HCEC 1CT (cell line): Measurements from ENCODE around the gene LSM10.
A peak's percentile ranks its signal among the peaks of the same experiment; 100 is the strongest.

Experiments
- DNase-seq: peaks from one replicate; pipeline ENCODE4 v3.0.0-alpha.2; 2017

LSM10 gene

DNA sequence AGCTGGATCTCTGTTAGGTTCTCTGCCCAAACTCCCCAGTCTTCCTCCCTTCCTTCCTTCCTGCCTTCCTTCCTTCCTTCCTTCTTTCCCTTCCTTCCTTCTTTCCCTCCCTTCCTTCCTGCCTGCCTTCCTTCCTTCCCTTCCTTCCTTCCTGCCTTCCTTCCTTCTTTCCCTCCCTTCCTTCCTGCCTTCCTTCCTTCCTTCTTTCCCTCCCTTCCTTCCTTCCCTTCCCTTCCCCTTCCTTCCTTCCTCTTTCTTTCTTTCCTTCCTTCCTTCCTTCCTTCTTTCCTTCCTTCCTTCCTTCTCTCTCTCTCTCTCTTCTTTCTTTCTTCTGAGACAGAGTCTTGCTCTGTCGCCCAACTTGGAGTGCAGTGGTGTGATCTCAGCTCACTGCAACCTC, 8.7 kb upstream of the LSM10 start:
- no peak for DNase-seq

DNA sequence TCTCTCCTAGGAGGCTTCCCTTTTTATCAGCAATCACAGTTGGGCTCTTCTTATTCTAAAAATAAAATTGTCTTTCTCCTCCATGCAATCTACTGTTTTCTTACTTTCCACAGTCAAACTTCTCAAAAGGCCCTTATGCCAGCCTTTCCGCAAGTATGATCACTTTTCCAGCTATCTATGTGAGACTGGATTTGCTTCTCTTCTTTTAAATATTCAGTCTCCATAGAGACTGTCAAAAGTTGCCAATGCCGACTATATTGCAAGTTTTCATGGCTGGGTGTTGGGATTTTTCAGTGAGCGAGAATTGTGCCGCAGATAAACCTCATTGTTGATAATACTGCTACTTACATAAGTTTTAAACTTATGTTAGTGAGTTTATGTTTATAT, 4.8 kb upstream of the LSM10 start:
- no peak for DNase-seq

DNA sequence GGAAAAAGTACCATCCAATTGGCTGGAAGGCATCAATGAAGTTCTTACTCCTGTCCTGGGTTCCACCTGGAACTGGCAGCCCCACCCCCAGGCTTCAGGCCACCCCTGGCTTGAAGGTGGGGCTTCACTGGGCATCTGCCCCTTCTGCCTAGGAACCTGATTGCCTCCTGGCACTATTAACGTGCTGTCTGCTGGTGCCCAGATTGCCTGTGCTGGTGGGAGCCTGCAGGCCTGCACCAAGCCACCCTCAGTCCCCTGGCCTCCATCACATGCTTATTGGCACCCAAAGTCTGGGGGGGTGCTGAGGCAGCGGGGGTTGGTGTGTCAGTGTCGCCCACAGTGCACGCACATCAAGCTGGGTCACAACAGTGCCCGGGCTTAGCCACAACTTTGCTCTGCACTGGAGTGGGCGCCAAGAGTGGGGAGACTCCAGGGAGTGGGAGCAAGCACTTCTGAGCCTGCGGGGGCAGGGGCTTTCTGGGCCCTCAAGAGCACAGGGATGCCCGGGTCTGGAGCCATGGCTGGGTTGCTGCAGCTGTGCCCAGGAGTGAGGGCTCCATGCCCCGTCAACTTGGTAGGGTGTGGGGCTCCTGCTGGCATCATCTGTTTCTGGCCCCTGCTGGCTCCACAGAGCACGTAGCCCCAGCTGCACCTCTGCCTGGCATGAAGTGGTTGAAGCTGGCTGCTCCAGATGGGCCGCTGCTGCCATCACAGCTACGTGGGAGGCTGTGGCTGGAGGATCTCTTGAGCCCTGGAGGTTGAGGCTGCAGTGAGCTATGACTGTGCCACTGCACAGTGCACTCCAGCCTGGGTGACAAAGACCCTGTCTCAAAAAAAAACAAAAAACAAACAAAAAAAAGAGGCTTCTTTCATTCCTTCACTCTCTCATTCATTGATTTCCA, 4.1 kb upstream of the LSM10 start:
- no peak for DNase-seq

DNA sequence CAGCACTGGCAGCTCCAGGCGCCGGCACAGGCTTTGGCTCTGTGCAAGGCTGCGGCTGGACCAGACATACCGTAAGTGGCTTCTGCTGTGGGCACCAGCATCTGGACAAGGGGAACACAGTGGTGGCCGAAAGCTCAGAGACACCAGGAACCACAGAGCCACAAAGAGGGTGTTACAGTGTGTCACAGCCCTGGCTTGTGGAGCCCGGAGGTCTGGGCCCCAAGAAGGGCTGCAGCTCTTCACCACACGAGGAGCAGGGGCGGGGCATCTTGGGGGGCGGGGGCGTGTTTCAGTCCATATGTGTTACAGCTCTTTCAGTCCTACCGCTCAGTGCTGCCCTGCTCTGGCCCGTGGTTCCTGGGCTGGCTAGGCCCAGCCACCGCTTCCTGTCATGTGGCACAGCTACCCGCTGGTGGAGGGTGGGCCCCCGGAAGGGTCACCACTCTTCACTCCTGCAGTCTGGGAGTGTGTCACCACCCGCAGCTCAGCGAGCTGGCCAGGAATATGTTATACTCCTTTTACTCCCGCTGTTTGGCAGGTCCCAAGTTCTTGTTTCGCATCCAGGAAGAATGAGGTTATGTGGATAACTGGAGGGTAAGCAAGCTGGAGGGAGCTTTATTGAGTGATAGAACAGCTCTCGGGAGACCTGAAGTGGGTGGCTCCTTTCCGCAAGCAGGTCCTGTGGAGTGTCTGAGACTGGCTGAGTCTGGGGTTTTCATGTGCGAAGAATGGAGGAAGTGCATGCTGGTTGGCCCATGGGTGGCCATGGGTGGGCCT, 3.3 kb upstream of the LSM10 start:
- DNase-seq, result no peak

DNA sequence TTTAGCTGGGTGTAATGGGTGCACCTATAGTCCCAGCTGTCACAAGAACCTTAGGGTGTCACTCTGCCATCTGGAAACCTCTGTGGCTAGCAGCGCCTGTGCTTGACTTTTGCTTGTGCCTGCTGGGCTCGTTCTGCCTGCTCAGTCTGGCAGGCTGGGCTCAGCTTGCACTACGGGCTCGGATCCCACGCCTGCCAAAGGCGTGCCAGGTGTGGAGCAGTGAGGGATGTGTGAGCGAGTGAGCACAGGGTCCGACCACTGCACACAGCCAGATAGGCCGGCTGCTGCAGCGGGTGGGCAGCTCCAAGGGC, 2.8 kb upstream of the LSM10 start:
- DNase-seq, result no peak

DNA sequence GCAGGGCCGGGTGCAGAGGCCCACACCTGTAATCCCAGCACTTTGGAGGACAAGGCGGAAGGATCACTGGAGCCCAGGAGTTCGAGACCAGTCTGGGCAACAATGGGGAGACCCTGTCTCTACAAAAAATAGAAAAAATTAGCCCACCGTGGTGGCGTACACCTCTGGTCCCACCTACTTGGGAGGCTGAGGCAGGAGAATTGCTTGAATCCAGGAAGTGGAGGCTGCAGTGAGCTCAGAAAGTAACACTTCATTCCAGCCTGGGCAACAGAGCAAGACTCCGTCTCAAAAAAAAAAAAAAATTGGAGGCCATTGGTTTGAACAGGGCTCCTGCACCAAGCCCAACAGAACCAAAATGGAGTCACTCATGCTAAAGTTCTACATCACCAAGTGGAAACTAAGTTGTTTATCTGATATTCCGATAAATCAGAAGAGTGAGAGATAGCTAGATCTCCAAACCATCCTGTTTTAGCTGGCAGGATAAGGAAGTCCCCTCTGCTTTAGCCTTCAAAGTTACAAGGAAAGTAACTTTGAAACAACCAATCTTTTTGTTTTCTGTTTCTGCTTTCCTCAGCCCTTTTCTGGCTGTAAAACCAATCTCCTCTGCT, 766 bp upstream of the LSM10 start:
- no peak for DNase-seq

DNA sequence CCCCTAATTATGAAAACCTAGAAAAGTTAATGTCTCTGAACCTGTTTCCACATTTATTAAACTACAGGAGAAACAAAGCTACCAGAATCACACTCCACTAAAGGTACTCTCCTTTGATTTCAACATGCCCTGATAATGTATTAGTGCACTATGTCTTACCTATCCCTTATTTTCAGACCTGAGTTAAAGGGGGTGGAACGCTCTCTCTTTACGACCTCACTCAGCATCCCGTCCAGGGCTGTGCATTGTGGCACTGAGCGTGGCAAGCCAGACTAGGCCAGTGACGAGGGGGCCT, 678 bp downstream of the LSM10 start:
- DNase-seq, result no peak

DNA sequence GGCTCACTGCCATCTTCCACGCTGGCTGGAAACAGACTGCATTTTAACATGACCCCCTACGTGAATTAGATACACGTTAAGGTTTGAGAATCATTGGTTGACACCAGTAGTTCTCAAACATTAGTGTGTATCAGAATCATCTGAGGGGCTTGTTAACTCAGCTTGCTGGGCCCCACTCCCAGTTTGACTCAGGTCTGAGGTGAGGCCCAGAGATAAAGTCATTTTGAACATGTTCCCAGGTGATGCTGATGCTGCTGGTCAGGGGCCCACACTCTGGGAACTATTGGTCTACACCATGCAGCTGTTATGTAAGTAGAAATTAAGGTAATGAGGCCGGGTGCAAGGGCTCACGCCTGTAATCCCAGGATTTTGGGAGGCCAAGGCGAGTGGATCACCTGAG, 1.3 kb downstream of the LSM10 start:
- no peak for DNase-seq

DNA sequence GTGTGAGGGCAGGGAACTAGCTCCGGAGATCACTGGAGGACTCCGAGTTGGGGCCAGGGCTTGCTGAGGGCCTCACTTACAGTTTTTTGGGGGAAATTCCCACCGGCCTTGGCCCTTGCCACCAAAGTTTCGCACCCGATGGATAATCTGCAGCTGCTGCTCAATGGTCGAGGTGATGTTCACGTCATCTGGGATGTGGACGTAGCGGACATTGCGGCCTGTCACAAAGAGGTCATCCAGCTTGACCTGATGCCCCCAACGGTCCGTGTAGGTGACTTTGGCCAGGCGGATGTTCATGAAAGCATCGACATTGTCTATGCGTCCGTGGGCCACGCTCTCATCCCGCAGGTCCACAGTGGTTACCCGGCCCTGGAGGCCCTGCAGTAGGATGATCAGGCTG, 4.0 kb downstream of the LSM10 start:
- DNase-seq, result no peak

DNA sequence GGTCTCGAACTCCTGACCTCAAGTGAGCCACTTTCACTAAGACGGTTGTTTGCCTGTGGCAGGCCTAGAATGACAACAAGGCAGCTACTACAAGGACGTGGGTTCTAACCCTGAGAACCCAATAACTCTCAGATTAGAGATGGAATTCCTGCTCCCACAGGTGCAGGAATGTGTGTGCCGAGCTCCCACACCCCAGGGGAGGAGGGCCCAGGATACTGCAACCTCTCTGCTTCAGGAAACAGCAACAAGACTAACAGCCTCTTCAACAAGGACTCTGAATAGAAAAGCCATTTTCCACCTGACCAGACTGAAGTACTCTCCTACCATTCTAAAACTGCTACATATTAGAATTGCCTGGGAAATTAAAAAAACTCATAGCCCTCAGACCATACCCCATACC, 4.9 kb downstream of the LSM10 start:
- no peak for DNase-seq

DNA sequence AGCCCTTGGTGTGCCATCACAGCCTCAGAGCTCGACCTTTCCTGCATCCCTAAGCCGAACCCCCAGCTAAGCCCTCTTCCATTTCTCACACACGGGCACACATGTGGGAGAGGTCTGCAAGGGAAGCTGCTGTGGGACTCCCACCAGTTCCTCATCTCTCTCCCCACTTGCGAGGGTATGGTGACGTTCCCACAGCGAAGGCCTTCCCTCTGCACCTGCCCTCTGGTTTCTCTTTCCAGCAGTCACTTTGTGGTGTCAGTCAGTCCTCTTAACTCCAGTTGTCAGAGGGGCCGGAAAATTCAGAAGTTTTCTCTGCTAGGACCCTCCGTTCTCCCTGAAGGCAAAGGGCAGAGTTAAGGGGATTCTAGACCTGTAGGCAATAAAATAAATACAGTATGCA, 6.4 kb downstream of the LSM10 start:
- no peak for DNase-seq

DNA sequence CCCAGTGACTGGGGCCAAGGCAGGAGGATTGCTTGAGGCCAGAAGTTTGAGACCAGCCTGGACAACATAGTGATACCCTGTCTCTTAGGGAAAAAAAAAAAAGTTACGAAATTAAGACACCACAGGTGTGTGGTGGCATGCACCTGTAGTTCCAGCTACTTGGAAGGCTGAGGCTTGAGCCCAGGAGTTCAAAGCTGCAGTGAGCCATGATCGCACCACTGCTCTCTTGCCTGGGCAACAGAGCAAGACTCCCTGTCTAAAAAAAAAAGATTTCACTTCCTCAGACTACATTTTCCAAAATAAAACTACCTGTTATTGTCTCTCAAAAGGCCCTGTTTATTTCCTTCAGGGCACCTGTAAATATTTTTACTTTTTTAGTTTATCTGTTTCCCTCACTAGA, 7.3 kb downstream of the LSM10 start:
- no peak for DNase-seq

DNA sequence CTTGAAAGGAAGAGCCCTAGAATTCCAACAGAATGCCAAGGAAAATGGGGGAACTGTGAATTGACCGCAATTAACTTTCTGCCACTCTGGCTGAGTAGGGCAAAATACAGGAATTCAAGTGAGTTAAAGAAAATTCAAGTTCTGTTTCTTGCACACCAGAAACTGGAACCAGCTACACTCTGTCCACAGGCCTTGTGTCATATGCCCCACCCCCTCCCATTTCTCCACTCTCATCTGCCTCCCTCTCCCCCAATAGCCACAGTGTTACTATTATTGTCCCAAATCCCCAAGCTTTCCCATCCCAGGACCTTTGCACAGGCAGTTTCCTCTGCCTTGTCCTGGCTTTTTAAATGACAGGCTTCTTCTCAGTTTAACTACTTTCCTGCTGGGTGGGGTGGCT, 7.7 kb downstream of the LSM10 start:
- DNase-seq, result no peak

DNA sequence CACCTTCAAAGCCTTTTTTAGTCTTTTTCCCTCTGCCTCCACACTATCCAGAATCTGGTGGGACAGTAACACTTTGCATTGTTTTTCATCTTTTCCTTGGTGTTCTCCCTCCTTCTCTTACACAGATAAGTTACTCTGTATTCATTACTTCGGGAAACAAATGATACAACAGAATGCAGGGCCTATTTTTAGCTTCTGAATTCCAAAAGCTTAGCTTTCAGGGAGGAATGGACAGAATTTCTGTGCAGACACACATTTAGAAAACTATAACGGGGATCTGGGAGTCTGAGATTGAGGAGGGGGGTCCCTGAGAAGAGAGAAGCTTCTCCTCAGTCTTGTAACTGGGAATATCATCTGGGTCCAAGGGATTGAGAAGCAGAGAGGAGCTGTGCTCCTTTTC, 8.4 kb downstream of the LSM10 start:
- DNase-seq, result no peak

DNA sequence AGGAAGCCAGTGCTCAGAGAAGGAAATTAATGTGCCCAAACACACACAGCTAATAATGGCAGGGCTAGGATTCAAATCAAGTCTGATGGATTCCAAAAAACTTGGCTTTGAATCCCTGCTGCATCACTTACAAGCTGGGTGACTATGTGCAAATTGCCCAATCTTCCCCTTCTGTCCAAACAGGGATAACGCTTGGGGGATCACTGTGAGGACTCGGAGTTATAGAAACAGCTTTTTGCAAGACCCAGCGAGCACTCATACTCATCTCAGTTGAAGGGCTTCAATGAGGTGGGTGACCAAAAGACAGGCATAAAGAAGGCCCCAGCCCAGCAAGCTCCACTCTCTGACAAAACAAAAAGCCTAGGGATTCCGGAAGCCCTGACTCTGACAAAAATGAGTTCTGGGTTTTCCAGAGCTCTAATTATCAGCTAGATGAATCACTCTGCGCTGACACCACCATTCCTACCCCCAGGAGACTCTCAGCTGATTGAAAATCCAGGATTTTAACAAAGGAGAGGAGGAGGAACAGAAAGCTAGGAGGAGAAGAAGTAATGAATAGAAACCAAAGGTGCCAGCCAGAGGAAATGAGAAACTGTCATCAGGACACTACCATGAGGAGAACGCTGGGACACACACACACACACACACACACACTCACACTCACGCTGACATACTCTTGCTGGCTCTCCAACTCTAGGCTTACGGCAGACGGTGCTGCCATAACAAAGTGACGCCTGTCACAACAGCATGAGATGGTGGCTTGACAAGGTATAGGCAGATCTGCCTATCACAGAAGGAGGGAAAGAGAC, 10.4 kb downstream of the LSM10 start:
- peak; percentile 76 for DNase-seq

DNA sequence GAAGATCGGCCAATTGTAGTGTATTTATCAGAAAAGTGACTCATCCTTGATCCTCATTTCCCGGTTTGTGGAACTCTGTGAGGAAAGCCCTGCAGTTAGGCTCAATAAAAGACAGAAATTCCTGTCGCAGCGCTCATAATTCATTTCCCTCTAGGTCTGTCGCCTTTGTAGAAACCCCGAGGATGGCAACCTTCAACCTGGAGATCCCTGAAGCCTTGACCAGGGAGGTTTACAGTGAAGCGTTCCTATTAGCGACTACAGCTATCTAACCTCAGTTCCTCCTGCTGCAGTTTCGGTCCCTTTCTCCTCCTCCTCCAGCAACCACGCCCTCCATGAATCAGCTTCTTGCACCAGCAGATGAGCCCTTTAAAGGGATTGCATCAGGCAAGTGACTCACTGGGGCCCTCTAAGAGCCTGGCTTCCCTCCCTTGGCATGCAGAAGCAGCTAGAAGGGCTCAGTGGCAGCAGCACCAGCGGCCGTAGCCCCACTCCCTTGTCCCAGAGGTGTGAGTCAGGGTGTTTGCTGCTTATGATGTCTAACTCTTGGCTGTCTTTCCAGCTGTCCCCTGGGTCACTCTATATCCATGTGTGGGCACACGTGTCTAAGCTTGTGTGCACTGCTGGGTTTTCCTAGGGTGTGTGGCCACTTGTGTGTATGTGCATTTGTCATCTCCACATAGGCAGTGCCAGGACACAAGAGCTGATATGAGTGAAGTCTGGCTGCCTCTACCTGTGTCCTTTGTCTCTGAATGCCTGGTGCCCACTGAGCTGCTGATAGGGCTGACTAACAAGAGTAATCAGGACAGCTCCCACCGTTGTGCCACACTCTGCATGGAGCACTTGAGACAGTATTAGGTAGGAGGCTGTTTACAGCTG, 11.2 kb downstream of the LSM10 start:
- peak; percentile 100 for DNase-seq

DNA sequence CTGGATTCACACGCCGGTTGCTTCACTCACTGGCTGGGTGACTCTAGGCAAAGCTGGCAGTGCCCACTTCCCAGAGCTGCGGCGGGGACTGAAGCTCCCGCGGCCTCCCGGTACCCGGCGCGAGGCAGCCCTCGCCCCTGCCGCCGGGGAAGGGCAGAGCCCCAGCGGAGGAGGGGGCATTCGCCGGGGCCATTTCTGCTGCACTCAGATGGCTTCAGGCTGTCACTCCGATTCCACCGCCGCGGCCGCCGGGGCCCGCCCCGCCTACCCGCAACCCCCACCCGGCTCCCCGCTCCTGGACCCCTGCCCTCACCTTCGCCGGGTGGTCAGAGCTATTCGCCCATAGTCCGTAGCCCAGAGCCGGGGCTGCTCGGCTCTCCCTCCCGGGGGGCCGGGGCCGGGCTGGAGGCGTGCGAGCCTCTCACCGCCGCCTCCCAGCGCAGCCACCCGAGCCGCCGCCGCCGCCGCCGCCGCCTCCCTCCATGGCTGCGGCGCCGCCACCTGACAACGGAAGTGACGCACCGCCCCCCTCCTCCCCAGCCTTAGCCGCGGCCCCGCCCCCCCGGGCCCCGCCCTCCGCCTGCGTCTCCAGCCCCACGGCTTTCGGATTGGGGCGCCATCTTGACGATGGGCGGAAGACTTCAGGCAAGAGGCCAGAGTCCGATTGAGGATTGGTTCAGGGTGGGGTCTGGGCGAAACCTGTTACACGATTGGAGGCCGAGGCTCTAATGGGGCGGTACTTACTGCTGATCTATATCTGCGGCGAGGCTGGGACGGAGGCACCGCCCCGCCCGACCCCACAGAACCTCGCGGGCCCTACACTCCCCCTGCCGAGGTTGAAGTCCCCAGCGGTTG, 12.1 kb downstream of the LSM10 start, which contains the start of gene STK40:
Gene STK40, minus strand, starts transcription at position 515 of the 855 bp plus-strand sequence. CDS start 24,592 bp downstream, outside the sequence.
- peak; percentile 100 for DNase-seq

DNA sequence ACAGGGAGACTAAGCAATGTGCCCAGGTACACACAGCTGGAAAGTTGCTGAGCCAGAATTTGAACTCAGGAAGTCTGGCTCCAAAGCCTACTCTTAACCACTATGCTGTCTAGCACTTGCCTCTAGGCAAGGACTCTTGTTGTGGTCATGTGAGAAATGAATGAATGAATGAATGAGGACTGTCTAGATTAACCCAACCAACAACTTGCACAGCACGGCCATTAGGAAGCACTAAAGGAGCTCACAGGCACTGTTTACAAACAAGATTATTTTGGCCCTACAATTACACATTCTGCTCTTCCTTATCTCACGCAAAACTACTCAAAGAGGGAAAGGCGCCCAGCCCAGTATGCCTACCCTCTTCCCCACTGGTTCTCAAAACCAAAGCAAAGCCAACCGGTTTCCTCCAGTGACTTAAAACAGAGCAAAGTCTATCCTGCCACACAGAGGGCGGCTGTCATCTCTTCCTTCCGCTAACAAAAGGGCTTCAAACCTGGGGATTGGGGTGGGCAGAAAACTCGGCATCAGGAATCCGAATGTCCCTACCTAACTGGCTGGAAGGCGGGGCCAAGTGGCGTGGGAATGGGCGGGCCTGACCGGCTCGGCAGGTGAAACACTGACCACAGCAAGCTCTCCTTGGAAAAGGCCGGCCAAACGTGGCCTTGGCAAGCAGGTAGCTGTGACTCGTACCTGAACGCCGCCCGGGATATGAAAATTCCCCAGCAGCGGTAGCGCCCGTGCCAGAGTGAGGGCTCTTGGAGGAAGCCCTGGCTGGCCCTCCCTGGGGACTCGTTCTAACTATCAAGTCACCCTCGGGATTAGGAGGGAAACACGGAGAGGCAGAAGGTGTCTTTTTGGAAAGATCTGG, 12.9 kb downstream of the LSM10 start:
- no peak for DNase-seq

DNA sequence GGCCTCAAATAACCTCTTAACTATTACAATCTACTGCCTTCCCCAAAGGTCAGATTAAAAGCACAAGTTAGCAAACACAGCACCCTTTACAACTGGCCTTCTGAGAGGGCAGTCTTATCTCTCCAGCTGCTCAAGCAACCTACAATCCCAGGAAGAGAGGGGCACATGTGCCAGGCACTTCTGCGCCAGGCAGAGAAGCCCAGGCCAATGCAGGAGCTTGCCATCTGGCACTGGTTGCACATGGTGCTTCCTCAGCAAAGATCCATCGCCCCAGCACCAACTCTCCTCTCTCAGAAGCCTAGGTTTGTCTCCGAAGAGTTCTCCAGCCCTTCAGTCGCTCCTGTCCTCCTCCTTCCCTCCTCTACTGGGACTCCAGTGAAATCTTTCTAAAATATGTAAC, 14.5 kb downstream of the LSM10 start:
- no peak for DNase-seq

DNA sequence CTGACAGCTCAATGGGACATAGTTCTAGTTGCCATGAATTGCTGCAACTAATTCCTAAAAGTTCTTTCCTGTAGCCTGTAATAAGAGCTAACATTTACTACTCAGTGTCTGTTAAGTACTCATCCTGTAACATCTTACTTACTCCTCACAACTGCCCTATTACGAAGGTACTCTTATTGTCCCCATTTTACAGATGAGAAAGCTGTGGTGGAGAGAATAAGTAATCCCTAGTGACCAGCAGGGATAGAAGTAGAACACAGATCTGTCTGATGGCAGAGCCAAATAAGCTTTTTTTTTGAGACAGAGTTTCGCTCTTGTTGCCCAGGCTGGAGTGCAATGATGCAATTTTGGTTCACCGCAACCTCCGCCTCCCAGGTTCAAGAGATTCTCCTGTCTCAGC, 15.0 kb downstream of the LSM10 start:
- no peak for DNase-seq
